ENCODE measurements around the gene ZNF223. TPM values are rescaled to one million over a fixed set of nuclear protein-coding genes. Genes with fewer than 3 reads are reported as not detected.

Gene ZNF223
- total and polyA plus RNA-seq, 9 of the 15 experiments (the other 6 are each of a cell fraction or from before 2014, with no cell fraction given): 0.21 to 1.8 (median 0.71) TPM

GRCh38 chr19:44093931-44094765, 42.3 kb downstream of the ZNF223 start, which contains the start of gene ZNF224 (continued):
- TF ChIP-seq GATAD2B (IDR thresholded peaks at IDR 0.05; ENCODE audit: borderline replicate concordance): no peak
- TF ChIP-seq ASH1L (IDR thresholded peaks at IDR 0.05; ENCODE audit: borderline replicate concordance, low read depth, partially characterized antibody): peak; percentile 56
- TF ChIP-seq SIX5 (IDR thresholded peaks at IDR 0.05; ENCODE audit: borderline replicate concordance in 1 of 2, insufficient read depth in 1 of 2, low read depth in 1 of 2, low read length in 2 of 2): peak; percentile 96
- TF ChIP-seq FOXK2 (conservative IDR thresholded peaks at IDR 0.05 in 1 of 2, IDR thresholded peaks at IDR 0.05 in 1 of 2; ENCODE audit: low read depth in 2 of 2): peak in 1 of 2 experiments; percentile 33; a peak in 2 of 4 replicates
- peak; percentile 55; the same call in 1 of the 2 replicates for TF ChIP-seq SP1 (CRISPR knock-in tag; IDR thresholded peaks at IDR 0.05)
- no peak for TF ChIP-seq NFE2 (IDR thresholded peaks at IDR 0.05; ENCODE audit: low read depth)
- peak; percentile 80 for TF ChIP-seq CREB1 (IDR thresholded peaks at IDR 0.05)
- TF ChIP-seq CREB1 (CRISPR knock-in tag; IDR thresholded peaks at IDR 0.05): peak; percentile 41; the same call in 1 of the 2 replicates
- TF ChIP-seq ZNF639 (CRISPR knock-in tag; conservative IDR thresholded peaks at IDR 0.05 in 1 of 2, IDR thresholded peaks at IDR 0.05 in 1 of 2): peak in 1 of 2 experiments; percentile 64; a peak in 2 of 4 replicates
- TF ChIP-seq E2F3 (CRISPR knock-in tag; IDR thresholded peaks at IDR 0.05): 0 out of 2 replicates have a peak, but pooled peaks have one; percentile 45
- peak; percentile 93 for TF ChIP-seq GABPA (tag; conservative IDR thresholded peaks at IDR 0.05; ENCODE audit: low read depth)
- no peak for TF ChIP-seq GTF2B (IDR thresholded peaks at IDR 0.05; ENCODE audit: extremely low read depth, insufficient read length)
- peak; percentile 61 for TF ChIP-seq PHF20 (IDR thresholded peaks at IDR 0.05; ENCODE audit: partially characterized antibody)
- TF ChIP-seq RCOR1 (IDR thresholded peaks at IDR 0.05; ENCODE audit: borderline replicate concordance in 1 of 2, low read depth in 2 of 2, low read length in 2 of 2): 0 out of 4 replicates have a peak, but pooled peaks of 1 of the 2 experiments have one; percentile 20
- peak; percentile 61; the same call in 1 of the 2 replicates for TF ChIP-seq GTF2E2 (tag; IDR thresholded peaks at IDR 0.05)
